ENCODE results near the gene APEH.
"Not testable (repeated sequence)": the region's sequence is repeated elsewhere in the genome, so short reads cannot be mapped to it uniquely, and the experiment has no call there.

DNA sequence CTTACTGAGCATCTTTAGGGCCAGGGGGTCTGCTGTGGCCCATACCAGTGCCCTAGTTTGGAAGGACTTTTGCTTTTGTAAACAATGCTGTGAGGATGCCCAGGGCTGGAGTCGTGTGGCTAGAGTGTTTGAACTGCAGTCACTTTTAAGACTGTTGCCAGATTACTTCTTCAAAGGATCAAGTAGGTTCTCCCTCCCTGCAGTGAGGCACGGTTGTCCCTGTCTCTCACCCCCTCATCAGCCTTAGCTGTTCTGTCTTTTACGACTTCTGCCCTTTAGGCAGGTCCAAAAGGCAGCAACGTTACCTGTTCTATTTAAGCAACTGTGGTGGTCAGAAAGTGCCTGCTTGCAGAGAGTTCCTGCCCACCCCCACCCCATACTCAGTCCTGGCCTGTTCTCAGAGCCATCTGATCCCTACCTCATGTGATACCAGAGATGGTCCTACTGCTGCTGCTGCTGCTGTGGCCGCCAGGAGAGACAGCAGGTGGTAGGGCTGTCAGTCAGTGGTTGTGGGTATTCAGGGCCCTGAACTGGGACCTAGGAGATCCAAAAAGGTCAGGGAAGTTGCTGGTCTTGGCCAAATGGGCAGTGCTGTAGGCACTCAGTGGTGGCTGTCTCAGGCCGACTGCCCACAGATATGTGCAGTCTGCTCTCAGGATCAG is 20.4 kb downstream of the APEH start:
- TF ChIP-seq EZH2 (IDR thresholded peaks at IDR 0.05; ENCODE audit: low read length, missing control alignments); CTCF (conservative IDR thresholded peaks at IDR 0.05 in 1 of 2, IDR thresholded peaks at IDR 0.05 in 1 of 2; ENCODE audit: low read depth in 1 of 2, low read length in 2 of 2): not testable (repeated sequence)

Data from fibroblast of lung (primary cell).